ENCODE measurements around the gene TRIO. TPM values are rescaled to one million over a fixed set of nuclear protein-coding genes. Genes with fewer than 3 reads are reported as not detected.

The TRIO gene
- total and polyA plus RNA-seq, 2 of the 8 experiments (the other 6 are each of a cell fraction or from before 2014, with no cell fraction given): 35.1 to 69.1 TPM

DNA sequence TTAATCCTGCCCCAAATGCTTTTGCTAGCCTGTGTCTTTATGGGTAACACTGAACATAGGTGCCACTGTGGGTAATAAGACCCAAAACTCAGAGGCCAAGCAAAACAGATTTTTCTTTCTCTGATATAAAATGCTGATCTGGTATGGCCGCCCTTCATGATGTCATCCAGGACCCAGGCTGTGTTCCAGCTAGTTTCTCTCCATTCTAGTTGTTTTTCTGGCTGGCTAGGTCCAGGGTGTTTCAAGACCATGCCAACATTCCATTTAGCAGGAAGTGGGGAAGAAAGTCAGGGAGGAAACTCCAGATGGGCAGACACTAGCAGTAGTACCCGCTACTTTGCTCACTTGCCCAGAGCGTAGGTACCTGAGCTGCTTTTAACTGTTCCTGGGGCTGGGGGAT lies 254.6 kb downstream of the TRIO start:
- FAIRE-seq: no peak
- Histone ChIP-seq H3K18ac (ENCODE audit: extremely low read depth, low read length) (no peak overlapping the region), H2BK20ac (ENCODE audit: low read length) (no peak overlapping the region), H2BK5ac (ENCODE audit: low read depth, low read length) (no peak overlapping the region), H3K4me1 (replicated peaks in 1 of 4; ENCODE audit: control insufficient read depth in 3 of 4, insufficient read depth in 4 of 4, low read length in 3 of 4) (peaks cover 0 to 4% (median 1%) of the 10 kb centered on the region in 4 experiments; a peak in 2 of 7 replicates), H4K5ac (ENCODE audit: insufficient read length, low read depth, low read length) (no peak overlapping the region), H3K23ac (ENCODE audit: insufficient read length) (no peak overlapping the region), H3K79me2 (ENCODE audit: control insufficient read depth in 1 of 2, insufficient read depth in 2 of 2, low read length in 2 of 2) (no peaks in the 10 kb centered on the region; a peak in 1 of 4 replicates), H3K36me3 (ENCODE audit: control insufficient read depth in 2 of 4, insufficient read depth in 4 of 4, low read length in 3 of 4) (peaks cover 3 to 47% (median 33%) of the 10 kb centered on the region in 4 experiments), H4K8ac (ENCODE audit: extremely low read depth, insufficient read depth, low read length) (no peak overlapping the region), H3K4me3 (ENCODE audit: extremely low read depth in 1 of 4, insufficient read depth in 2 of 4, low read depth in 3 of 4, low read length in 4 of 4) (no peak overlapping the region), H2BK120ac (replicated peaks; ENCODE audit: low read depth, low read length) (no peak overlapping the region), H3K4ac (replicated peaks; ENCODE audit: insufficient read length, low read depth, low read length) (no peak overlapping the region), H2BK12ac (ENCODE audit: low read depth, low read length) (no peak overlapping the region), H4K91ac (replicated peaks; ENCODE audit: insufficient read length, low read length) (no peak overlapping the region), H3K9ac (replicated peaks in 1 of 4; ENCODE audit: extremely low read depth in 1 of 4, low read depth in 3 of 4, low read length in 3 of 4) (no peak overlapping the region), H4K20me1 (replicated peaks in 1 of 2; ENCODE audit: control insufficient read depth in 1 of 2, insufficient read depth in 2 of 2, low read length in 2 of 2) (peaks cover 4% of the 10 kb centered on the region in 2 experiments), H3K14ac (ENCODE audit: insufficient read length) (no peak overlapping the region), H3K56ac (replicated peaks; ENCODE audit: insufficient read length, low read depth, low read length) (no peak overlapping the region), H3K9me3 (ENCODE audit: insufficient read depth in 2 of 2, low read depth in 1 of 2, low read length in 1 of 2) (no peaks in the 10 kb centered on the region), H3K79me1 (ENCODE audit: low read depth, low read length) (no peaks in the 10 kb centered on the region; the same call in 1 of the 2 replicates), H2AK5ac (ENCODE audit: low read depth, low read length) (no peak overlapping the region), H2BK15ac (ENCODE audit: low read length) (no peak overlapping the region), H3K4me2 (ENCODE audit: insufficient read depth in 1 of 2, low read depth in 2 of 2, low read length in 2 of 2) (no peak overlapping the region), H3K27me3 (replicated peaks in 1 of 4; ENCODE audit: control insufficient read depth in 3 of 4, extremely low read depth in 1 of 4, insufficient read depth in 3 of 4, low read length in 3 of 4) (no peaks in the 10 kb centered on the region), H3K23me2 (ENCODE audit: low read depth, low read length) (peaks cover 5% of the 10 kb centered on the region; the same call in 1 of the 2 replicates), H3K27ac (ENCODE audit: low read depth, low read length) (no peak overlapping the region), H2AFZ (ENCODE audit: low read length) (no peak overlapping the region)
- no peak for DNase-seq (ENCODE audit: low read depth in 1 of 2, low spot score in 2 of 2)
- CTCF ChIA-PET (ENCODE audit: partially characterized antibody): interaction anchor here (0.8 to 5.0 kb wide), 12 partner anchors 10 to 393 kb away, joined by 3 to 35 read pairs (median 4); no protein-coding TSS in a partner anchor
- POLR2A ChIA-PET (ENCODE audit: partially characterized antibody): no interaction called here
- 89% methylated on average over 3 of the region's 3 CpGs; no CpG with 5 or more reads in 1 of the 2 experiments for WGBS, 2 experiments (ENCODE audit: extremely low coverage in 1 of 2, insufficient coverage in 1 of 2, insufficient read length in 1 of 2, insufficient replicate concordance in 2 of 2, low coverage in 1 of 2, low lambda C conversion rate in 2 of 2, missing lambda C conversion rate in 1 of 2)
- TF ChIP-seq BACH1 (IDR thresholded peaks at IDR 0.05; ENCODE audit: low read length) (no peak), SIN3A (conservative IDR thresholded peaks at IDR 0.05 in 1 of 2, IDR thresholded peaks at IDR 0.05 in 1 of 2; ENCODE audit: low read depth in 1 of 2, low read length in 2 of 2) (no peak), KDM1A (IDR thresholded peaks at IDR 0.05; ENCODE audit: borderline replicate concordance, low read length) (no peak), TAF1 (IDR thresholded peaks at IDR 0.05; ENCODE audit: low read depth, low read length) (no peak), TCF12 (IDR thresholded peaks at IDR 0.05; ENCODE audit: low read depth, low read length) (no peak), FOSL1 (IDR thresholded peaks at IDR 0.05; ENCODE audit: insufficient read depth, low read depth, low read length) (no peak), SP4 (IDR thresholded peaks at IDR 0.05; ENCODE audit: low read length) (no peak)
- TF ChIP-seq, protein P1, sequence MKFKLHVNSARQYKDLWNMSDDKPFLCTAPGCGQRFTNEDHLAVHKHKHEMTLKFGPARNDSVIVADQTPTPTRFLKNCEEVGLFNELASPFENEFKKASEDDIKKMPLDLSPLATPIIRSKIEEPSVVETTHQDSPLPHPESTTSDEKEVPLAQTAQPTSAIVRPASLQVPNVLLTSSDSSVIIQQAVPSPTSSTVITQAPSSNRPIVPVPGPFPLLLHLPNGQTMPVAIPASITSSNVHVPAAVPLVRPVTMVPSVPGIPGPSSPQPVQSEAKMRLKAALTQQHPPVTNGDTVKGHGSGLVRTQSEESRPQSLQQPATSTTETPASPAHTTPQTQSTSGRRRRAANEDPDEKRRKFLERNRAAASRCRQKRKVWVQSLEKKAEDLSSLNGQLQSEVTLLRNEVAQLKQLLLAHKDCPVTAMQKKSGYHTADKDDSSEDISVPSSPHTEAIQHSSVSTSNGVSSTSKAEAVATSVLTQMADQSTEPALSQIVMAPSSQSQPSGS (IDR thresholded peaks at IDR 0.05; ENCODE audit: low read length): no peak
- TF ChIP-seq, protein P2, sequence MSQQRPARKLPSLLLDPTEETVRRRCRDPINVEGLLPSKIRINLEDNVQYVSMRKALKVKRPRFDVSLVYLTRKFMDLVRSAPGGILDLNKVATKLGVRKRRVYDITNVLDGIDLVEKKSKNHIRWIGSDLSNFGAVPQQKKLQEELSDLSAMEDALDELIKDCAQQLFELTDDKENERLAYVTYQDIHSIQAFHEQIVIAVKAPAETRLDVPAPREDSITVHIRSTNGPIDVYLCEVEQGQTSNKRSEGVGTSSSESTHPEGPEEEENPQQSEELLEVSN (IDR thresholded peaks at IDR 0.05): no peak
